Measurements from ENCODE around the gene ELAVL4. TPM values are rescaled to one million over a fixed set of nuclear protein-coding genes. Genes with fewer than 3 reads are reported as not detected.

ELAVL4 gene
- total and polyA plus RNA-seq, 2 donors (not counting 3 experiments of a cell fraction or from before 2014, with no cell fraction given) = not detected

DNA sequence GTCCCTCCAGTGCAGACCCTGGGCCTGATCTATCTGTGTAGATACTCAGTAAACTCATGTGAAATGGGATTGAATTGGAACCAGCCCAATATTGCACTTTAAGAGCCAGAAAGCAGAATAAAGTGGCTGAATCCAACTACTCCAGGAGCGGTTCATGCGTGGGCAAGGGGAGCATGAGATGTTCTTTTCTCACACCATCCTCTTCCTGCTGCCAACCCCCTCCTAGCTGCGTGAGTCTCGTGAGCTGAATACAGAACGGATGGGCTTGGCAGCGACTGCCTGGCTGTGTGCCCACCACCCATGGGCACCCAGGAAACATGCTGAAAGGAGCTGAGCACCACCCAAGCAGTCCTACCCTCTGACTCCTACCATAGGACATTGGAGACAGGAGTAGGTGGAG is 128.3 kb downstream of the ELAVL4 start:
- intact Hi-C loops (cut with micrococcal nuclease) (no loop called here), dilution Hi-C loops (cut with MboI; ENCODE audit: extremely low pct_ligation_motif_present, low sequenced_read_pairs) (no loop called here)
- ChIA-PET CTCF (no interaction called here), POLR2A (no interaction called here)
- FAIRE-seq (no peak), DNase-seq (ENCODE audit: low read depth, low spot score) (no peak)
- Histone ChIP-seq H3K4me3 (replicated peaks in 1 of 3; ENCODE audit: insufficient read depth in 1 of 3, low read depth in 1 of 3, low read length in 3 of 3) (no peak overlapping the region), H4K20me1 (replicated peaks; ENCODE audit: control insufficient read depth, extremely low read depth, insufficient read depth, low read length) (no peaks in the 10 kb centered on the region), H3K9me1 (replicated peaks; ENCODE audit: control insufficient read depth, extremely low read depth, insufficient read depth, low read length) (no peaks in the 10 kb centered on the region), H3K79me2 (ENCODE audit: control insufficient read depth, insufficient read depth, low read length) (no peaks in the 10 kb centered on the region), H3K9ac (replicated peaks; ENCODE audit: extremely low read depth, insufficient read depth, low read length) (no peak overlapping the region), H3K27ac (ENCODE audit: insufficient read depth, low read depth, low read length) (no peak overlapping the region), H2AFZ (ENCODE audit: low read depth, low read length) (no peak overlapping the region), H3K36me3 (ENCODE audit: control insufficient read depth in 2 of 2, extremely low read depth in 1 of 2, insufficient read depth in 2 of 2, low read length in 2 of 2) (no peaks in the 10 kb centered on the region), H3K4me1 (ENCODE audit: control insufficient read depth, extremely low read depth, insufficient read depth, low read length) (no peaks in the 10 kb centered on the region), H3K27me3 (ENCODE audit: control insufficient read depth in 2 of 2, insufficient read depth in 2 of 2, low read length in 2 of 2) (no peaks in the 10 kb centered on the region), H3K4me2 (ENCODE audit: insufficient read depth, low read length) (no peak overlapping the region), H3K9me3 (replicated peaks; ENCODE audit: control insufficient read depth, insufficient read depth, low read length) (no peaks in the 10 kb centered on the region)
- BruUV-seq (replicated peaks) = no TSS peak
- no peak for TF ChIP-seq FOS (IDR thresholded peaks at IDR 0.05; ENCODE audit: borderline replicate concordance, insufficient read depth, low read length)
- TF ChIP-seq POLR2AphosphoS5 (IDR thresholded peaks at IDR 0.05; ENCODE audit: insufficient read depth, low read depth, low read length) = no peak
- no peak for TF ChIP-seq EZH2 (IDR thresholded peaks at IDR 0.05; ENCODE audit: borderline replicate concordance, low read depth, low read length, severe bottlenecking)
- no peak for TF ChIP-seq JUN (IDR thresholded peaks at IDR 0.05; ENCODE audit: borderline replicate concordance, insufficient read depth, insufficient read length, low read depth)
- no peak for TF ChIP-seq POLR2A (IDR thresholded peaks at IDR 0.05; ENCODE audit: low read depth, low read length)
- TF ChIP-seq, protein P1, sequence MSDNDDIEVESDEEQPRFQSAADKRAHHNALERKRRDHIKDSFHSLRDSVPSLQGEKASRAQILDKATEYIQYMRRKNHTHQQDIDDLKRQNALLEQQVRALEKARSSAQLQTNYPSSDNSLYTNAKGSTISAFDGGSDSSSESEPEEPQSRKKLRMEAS (IDR thresholded peaks at IDR 0.05; ENCODE audit: insufficient read depth, insufficient read length) = no peak
- TF ChIP-seq MYC (IDR thresholded peaks at IDR 0.05; ENCODE audit: low read depth, low read length) = no peak
- no peak for TF ChIP-seq GATA2 (IDR thresholded peaks at IDR 0.05; ENCODE audit: insufficient read depth, insufficient read length, low read depth, low read length)
- TF ChIP-seq, protein P2, sequence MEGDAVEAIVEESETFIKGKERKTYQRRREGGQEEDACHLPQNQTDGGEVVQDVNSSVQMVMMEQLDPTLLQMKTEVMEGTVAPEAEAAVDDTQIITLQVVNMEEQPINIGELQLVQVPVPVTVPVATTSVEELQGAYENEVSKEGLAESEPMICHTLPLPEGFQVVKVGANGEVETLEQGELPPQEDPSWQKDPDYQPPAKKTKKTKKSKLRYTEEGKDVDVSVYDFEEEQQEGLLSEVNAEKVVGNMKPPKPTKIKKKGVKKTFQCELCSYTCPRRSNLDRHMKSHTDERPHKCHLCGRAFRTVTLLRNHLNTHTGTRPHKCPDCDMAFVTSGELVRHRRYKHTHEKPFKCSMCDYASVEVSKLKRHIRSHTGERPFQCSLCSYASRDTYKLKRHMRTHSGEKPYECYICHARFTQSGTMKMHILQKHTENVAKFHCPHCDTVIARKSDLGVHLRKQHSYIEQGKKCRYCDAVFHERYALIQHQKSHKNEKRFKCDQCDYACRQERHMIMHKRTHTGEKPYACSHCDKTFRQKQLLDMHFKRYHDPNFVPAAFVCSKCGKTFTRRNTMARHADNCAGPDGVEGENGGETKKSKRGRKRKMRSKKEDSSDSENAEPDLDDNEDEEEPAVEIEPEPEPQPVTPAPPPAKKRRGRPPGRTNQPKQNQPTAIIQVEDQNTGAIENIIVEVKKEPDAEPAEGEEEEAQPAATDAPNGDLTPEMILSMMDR (IDR thresholded peaks at IDR 0.05; ENCODE audit: extremely low read depth in 1 of 2, insufficient read depth in 1 of 2, low read depth in 1 of 2, low read length in 2 of 2) = no peak
